CD14-positive monocyte (primary cell): Measurements from ENCODE around the gene STEAP3. TPM values are rescaled to one million over a fixed set of nuclear protein-coding genes. Genes with fewer than 3 reads are reported as not detected.

Source experiments
- DNase-seq, 3 donors: peaks; one replicate each; pipeline ENCODE4 v3.0.0-alpha.2; 2011 to 2022
- H2AFZ ChIP-seq: 2 replicates; pipeline ENCODE4 v1.6.0; 2012; ENCODE audit warnings: mild to moderate bottlenecking, low read depth, low read length, inconsistent platforms; ENCODE audit not compliant: insufficient read depth, poor library complexity, severe bottlenecking
- H3K27ac ChIP-seq, 2 donors: 1 replicate in 1 of 2; 2 replicates in 1 of 2; pipeline ENCODE4 v1.5.1; 2012 to 2013; ENCODE audit warnings: low read length in 2 of 2, control low read depth in 1 of 2, inconsistent platforms in 1 of 2, low read depth in 1 of 2, mild to moderate bottlenecking in 1 of 2
- H3K27me3 ChIP-seq, 2 donors: one replicate each; pipeline versions ENCODE4 v1.6.0 to v1.6.1; 2011 to 2013; ENCODE audit warnings: low read length in 2 of 2; ENCODE audit not compliant: control insufficient read depth in 2 of 2, insufficient read depth in 2 of 2
- H3K36me3 ChIP-seq, 2 donors: replicated peaks in 1 of 2; 1 replicate in 1 of 2; 2 replicates in 1 of 2; pipeline versions ENCODE4 v1.5.1 to v1.6.1; 2012 to 2013; ENCODE audit warnings: low read length in 2 of 2, control low read depth in 1 of 2, inconsistent platforms in 1 of 2, mild to moderate bottlenecking in 1 of 2; ENCODE audit not compliant: insufficient read depth in 2 of 2, control insufficient read depth in 1 of 2
- H3K4me1 ChIP-seq, 2 donors: 1 replicate in 1 of 2; 2 replicates in 1 of 2; pipeline versions ENCODE4 v1.5.1 to v1.6.1; 2012 to 2013; ENCODE audit warnings: low read length in 2 of 2, control low read depth in 1 of 2, inconsistent platforms in 1 of 2, mild to moderate bottlenecking in 1 of 2, moderate library complexity in 1 of 2; ENCODE audit not compliant: insufficient read depth in 2 of 2, control insufficient read depth in 1 of 2
- H3K4me2 ChIP-seq: replicated peaks from 2 replicates; pipeline ENCODE3; 2012; ENCODE audit warnings: low read length, moderate library complexity, mild to moderate bottlenecking; ENCODE audit not compliant: poor library complexity, severe bottlenecking; ENCODE audit errors: extremely low read depth
- H3K4me3 ChIP-seq, 3 experiments: fragments of 200-600 bp in 1 of 3; sonication (generic) in 1 of 3; replicated peaks in 1 of 3; 1 replicate in 2 of 3; 2 replicates in 1 of 3; pipeline ENCODE4 v1.5.1; 2011 to 2013; ENCODE audit warnings: low read length in 3 of 3, mild to moderate bottlenecking in 3 of 3, control low read depth in 2 of 3, low read depth in 2 of 3, inconsistent platforms in 1 of 3, moderate library complexity in 1 of 3
- H3K79me2 ChIP-seq: 2 replicates; pipeline ENCODE4 v1.6.0; 2012; ENCODE audit warnings: mild to moderate bottlenecking, control low read depth, inconsistent platforms, low read length, moderate library complexity; ENCODE audit not compliant: insufficient read depth
- H3K9ac ChIP-seq: 2 replicates; pipeline ENCODE4 v1.6.0; 2017; ENCODE audit warnings: low read length, mild to moderate bottlenecking; ENCODE audit not compliant: insufficient read depth, poor library complexity, severe bottlenecking
- H3K9me3 ChIP-seq, 2 donors: replicated peaks in 1 of 2; 1 replicate in 1 of 2; 2 replicates in 1 of 2; pipeline versions ENCODE4 v1.5.1 to v1.6.1; 2012 to 2013; ENCODE audit warnings: low read length in 2 of 2, control low read depth in 1 of 2; ENCODE audit not compliant: control insufficient read depth in 1 of 2, insufficient read depth in 1 of 2
- H4K20me1 ChIP-seq: 2 replicates; pipeline ENCODE4 v1.6.0; 2012; ENCODE audit warnings: mild to moderate bottlenecking, low read length, control low read depth, moderate library complexity; ENCODE audit not compliant: insufficient read depth
- H3K27ac Mint-ChIP-seq, 7 donors: one replicate each; pipeline ENCODE4 v1.8.0; 2020; ENCODE audit warnings: mild to moderate bottlenecking in 7 of 7, mixed read lengths in 7 of 7, moderate library complexity in 6 of 7, inconsistent platforms in 2 of 7
- H3K27me3 Mint-ChIP-seq, 3 donors: one replicate each; pipeline ENCODE4 v1.8.0; 2021 to 2022; ENCODE audit warnings: low read depth in 3 of 3, mild to moderate bottlenecking in 3 of 3, mixed read lengths in 3 of 3, moderate library complexity in 3 of 3, inconsistent platforms in 1 of 3
- H3K36me3 Mint-ChIP-seq, 2 donors: one replicate each; pipeline ENCODE4 v1.8.0; 2020; ENCODE audit warnings: mixed read lengths in 2 of 2, inconsistent platforms in 1 of 2, mild to moderate bottlenecking in 1 of 2
- H3K4me1 Mint-ChIP-seq: one replicate; pipeline ENCODE4 v1.8.0; 2020; ENCODE audit warnings: mild to moderate bottlenecking, mixed read lengths
- H3K4me3 Mint-ChIP-seq, 2 donors: one replicate each; pipeline ENCODE4 v1.8.0; 2020; ENCODE audit warnings: mild to moderate bottlenecking in 2 of 2, mixed read lengths in 2 of 2, moderate library complexity in 1 of 2
- H3K9me3 Mint-ChIP-seq, 7 donors: one replicate each; pipeline ENCODE4 v1.8.0; 2020 to 2022; ENCODE audit warnings: mixed read lengths in 7 of 7, mild to moderate bottlenecking in 6 of 7, moderate library complexity in 6 of 7, inconsistent platforms in 2 of 7
- WGBS: methylation state at CpG from one replicate; pipeline ENCODE4 v1.1.5; 2013; ENCODE audit warnings: missing lambda C conversion rate; ENCODE audit not compliant: insufficient coverage; 5-methylcytosine and 5-hydroxymethylcytosine counted together
- intact Hi-C, 2 donors: fragments of 100-400 bp; cut with micrococcal nuclease; formaldehyde crosslinking; loops; one replicate each; pipeline versions ENCODE4 v1.15.0 to v1.15.1; 2023
- polyA plus RNA-seq, 3 donors: library from polyadenylated mRNA; depleted of rRNA in 1 of 3; unstranded in 2 of 3; stranded (reverse) in 1 of 3; fragments of 300-500 nt in 2 of 3; fragments of >200 nt in 1 of 3; fragmentation: Illumina TruSeq in 2 of 3; gene quantifications; 1 replicate in 2 of 3; 2 replicates in 1 of 3; pipeline ENCODE4 v1.2.3, GENCODE V29; 2012 to 2021
- TF ChIP-seq, protein P1 (sequence below): fragments of 200-600 bp; IDR thresholded peaks from one replicate; pipeline ENCODE4 v1.8.0; 2022; ENCODE audit warnings: antibody characterized with exemption, mild to moderate bottlenecking

Gene STEAP3
- polyA plus RNA-seq, 3 donors: 3.0 to 10.7 (median 3.3) TPM

DNA sequence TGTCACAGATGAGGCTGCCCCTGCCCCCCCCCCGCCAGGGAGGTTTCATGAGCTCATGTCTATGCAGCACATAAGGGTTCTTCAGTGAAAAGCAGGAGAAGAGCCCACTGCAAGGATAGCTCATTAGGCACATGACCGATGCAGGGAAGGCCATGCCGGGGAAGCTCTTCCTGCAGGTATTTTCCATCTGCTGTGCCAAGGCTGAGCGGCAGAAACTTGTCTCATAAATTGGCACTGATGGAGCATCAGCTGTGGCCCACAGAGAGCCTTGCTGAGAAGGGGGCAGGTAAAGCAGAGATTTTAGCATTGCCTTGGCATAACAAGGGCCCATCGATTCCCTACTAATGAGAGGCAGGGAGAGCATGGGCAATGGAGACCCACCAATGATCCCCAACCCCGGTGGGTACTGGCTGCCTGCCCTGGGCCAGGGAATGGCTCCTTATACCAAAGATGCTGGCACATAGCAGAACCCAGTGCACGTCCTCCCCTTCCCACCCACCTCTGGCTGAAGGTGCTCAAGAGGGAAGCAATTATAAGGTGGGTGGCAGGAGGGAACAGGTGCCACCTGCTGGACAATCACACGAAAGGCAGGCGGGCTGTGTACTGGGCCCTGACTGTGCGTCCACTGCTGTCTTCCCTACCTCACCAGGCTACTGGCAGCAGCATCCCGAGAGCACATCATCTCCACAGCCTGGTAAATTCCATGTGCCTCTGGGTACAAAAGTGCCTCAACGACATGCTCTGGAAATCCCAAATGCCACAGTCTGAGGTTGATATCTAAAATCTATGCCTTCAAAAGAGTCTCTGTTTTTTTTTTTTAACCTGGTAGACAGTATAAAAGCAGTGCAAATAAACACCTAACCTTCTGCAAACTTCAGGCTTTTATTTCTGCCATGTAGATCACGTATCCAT, 41.4 kb downstream of the STEAP3 start:
- Histone ChIP-seq H2AFZ (no peak overlapping the region), H3K4me3 (no peak overlapping the region), H3K9me3 (no peaks in the 10 kb centered on the region), H3K36me3 (peaks cover 0 to 8% of the 10 kb centered on the region in 2 donors), H3K27ac (no peak overlapping the region), H3K4me1 (peaks cover 25 to 30% of the 10 kb centered on the region in 2 donors), H3K79me2 (no peaks in the 10 kb centered on the region), H3K27me3 (no peaks in the 10 kb centered on the region), H3K4me2 (no peak overlapping the region), H3K9ac (no peak overlapping the region), H4K20me1 (no peaks in the 10 kb centered on the region)
- Mint-ChIP-seq H3K4me3 (no peak overlapping the region), H3K4me1 (peaks cover 29% of the 10 kb centered on the region), H3K9me3 (peaks cover 0 to 5% (median 2%) of the 10 kb centered on the region in 7 donors), H3K27me3 (peaks cover 0 to 5% (median 4%) of the 10 kb centered on the region in 3 donors), H3K36me3 (peaks cover 11 to 17% of the 10 kb centered on the region in 2 donors), H3K27ac (no peak overlapping the region)
- WGBS: 70% methylated on average over 12 of the region's 13 CpGs
- peak; percentile 29 to 46 (median 39) for DNase-seq
- intact Hi-C loops: no loop called here
- TF ChIP-seq, protein P1, sequence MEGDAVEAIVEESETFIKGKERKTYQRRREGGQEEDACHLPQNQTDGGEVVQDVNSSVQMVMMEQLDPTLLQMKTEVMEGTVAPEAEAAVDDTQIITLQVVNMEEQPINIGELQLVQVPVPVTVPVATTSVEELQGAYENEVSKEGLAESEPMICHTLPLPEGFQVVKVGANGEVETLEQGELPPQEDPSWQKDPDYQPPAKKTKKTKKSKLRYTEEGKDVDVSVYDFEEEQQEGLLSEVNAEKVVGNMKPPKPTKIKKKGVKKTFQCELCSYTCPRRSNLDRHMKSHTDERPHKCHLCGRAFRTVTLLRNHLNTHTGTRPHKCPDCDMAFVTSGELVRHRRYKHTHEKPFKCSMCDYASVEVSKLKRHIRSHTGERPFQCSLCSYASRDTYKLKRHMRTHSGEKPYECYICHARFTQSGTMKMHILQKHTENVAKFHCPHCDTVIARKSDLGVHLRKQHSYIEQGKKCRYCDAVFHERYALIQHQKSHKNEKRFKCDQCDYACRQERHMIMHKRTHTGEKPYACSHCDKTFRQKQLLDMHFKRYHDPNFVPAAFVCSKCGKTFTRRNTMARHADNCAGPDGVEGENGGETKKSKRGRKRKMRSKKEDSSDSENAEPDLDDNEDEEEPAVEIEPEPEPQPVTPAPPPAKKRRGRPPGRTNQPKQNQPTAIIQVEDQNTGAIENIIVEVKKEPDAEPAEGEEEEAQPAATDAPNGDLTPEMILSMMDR: peak; percentile 86

DNA sequence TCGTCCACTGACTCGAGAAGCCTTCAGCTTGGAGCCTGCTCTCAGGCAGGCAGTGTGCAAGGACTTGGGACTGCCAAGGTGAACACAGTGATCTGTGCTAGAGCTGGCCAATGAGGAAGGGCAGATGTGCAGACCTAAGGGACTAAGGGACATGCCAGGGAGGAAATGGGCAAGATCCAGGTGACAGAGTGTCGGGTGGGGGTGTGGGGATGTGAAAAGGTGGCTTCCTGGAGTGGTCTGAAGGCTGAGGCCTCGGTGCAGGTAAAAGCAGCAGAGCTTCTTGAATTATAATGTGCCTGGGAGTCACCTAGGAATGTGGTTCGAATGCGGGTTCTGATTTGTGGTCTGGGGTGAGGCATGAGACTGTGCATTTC, 42.0 kb downstream of the STEAP3 start:
- H3K9ac ChIP-seq: no peak overlapping the region
- Mint-ChIP-seq H3K27ac (peak overlapping the region in 3 of 7 donors; percentile 14 to 59 (median 30)), H3K9me3 (peaks cover 0 to 5% (median 2%) of the 10 kb centered on the region in 7 donors), H3K27me3 (peaks cover 0 to 5% (median 4%) of the 10 kb centered on the region in 3 donors), H3K4me1 (peaks cover 29% of the 10 kb centered on the region), H3K4me3 (no peak overlapping the region), H3K36me3 (peaks cover 11 to 16% of the 10 kb centered on the region in 2 donors)
- 93% methylated on average over 6 of the region's 6 CpGs for WGBS
- peaks cover 25 to 30% of the 10 kb centered on the region in 2 donors for H3K4me1 ChIP-seq
- no peak overlapping the region for H3K27ac ChIP-seq
- no peak overlapping the region for H2AFZ ChIP-seq
- H3K4me2 ChIP-seq: no peak overlapping the region
- H3K9me3 ChIP-seq: no peaks in the 10 kb centered on the region
- no peaks in the 10 kb centered on the region for H3K79me2 ChIP-seq
- TF ChIP-seq, protein P1: no peak
- H3K36me3 ChIP-seq: peaks cover 0 to 8% of the 10 kb centered on the region in 2 donors
- no peaks in the 10 kb centered on the region for H3K27me3 ChIP-seq
- intact Hi-C loops: no loop called here
- no peak overlapping the region for H3K4me3 ChIP-seq
- DNase-seq: no peak
- no peaks in the 10 kb centered on the region for H4K20me1 ChIP-seq
